CD14-positive monocyte (primary cell): ENCODE data around the gene LBHD2. TPM values are rescaled to one million over a fixed set of nuclear protein-coding genes. Genes with fewer than 3 reads are reported as not detected.

Experiments used
- DNase-seq, 3 donors: peaks; one replicate each; pipeline ENCODE4 v3.0.0-alpha.2; 2011 to 2022
- H2AFZ ChIP-seq: 2 replicates; pipeline ENCODE4 v1.6.0; 2012; ENCODE audit warnings: mild to moderate bottlenecking, low read depth, low read length, inconsistent platforms; ENCODE audit not compliant: insufficient read depth, poor library complexity, severe bottlenecking
- H3K27ac ChIP-seq, 2 donors: 1 replicate in 1 of 2; 2 replicates in 1 of 2; pipeline ENCODE4 v1.5.1; 2012 to 2013; ENCODE audit warnings: low read length in 2 of 2, control low read depth in 1 of 2, inconsistent platforms in 1 of 2, low read depth in 1 of 2, mild to moderate bottlenecking in 1 of 2
- H3K27me3 ChIP-seq, 2 donors: one replicate each; pipeline versions ENCODE4 v1.6.0 to v1.6.1; 2011 to 2013; ENCODE audit warnings: low read length in 2 of 2; ENCODE audit not compliant: control insufficient read depth in 2 of 2, insufficient read depth in 2 of 2
- H3K36me3 ChIP-seq, 2 donors: replicated peaks in 1 of 2; 1 replicate in 1 of 2; 2 replicates in 1 of 2; pipeline versions ENCODE4 v1.5.1 to v1.6.1; 2012 to 2013; ENCODE audit warnings: low read length in 2 of 2, control low read depth in 1 of 2, inconsistent platforms in 1 of 2, mild to moderate bottlenecking in 1 of 2; ENCODE audit not compliant: insufficient read depth in 2 of 2, control insufficient read depth in 1 of 2
- H3K4me1 ChIP-seq, 2 donors: 1 replicate in 1 of 2; 2 replicates in 1 of 2; pipeline versions ENCODE4 v1.5.1 to v1.6.1; 2012 to 2013; ENCODE audit warnings: low read length in 2 of 2, control low read depth in 1 of 2, inconsistent platforms in 1 of 2, mild to moderate bottlenecking in 1 of 2, moderate library complexity in 1 of 2; ENCODE audit not compliant: insufficient read depth in 2 of 2, control insufficient read depth in 1 of 2
- H3K4me2 ChIP-seq: replicated peaks from 2 replicates; pipeline ENCODE3; 2012; ENCODE audit warnings: low read length, moderate library complexity, mild to moderate bottlenecking; ENCODE audit not compliant: poor library complexity, severe bottlenecking; ENCODE audit errors: extremely low read depth
- H3K4me3 ChIP-seq, 3 experiments: fragments of 200-600 bp in 1 of 3; sonication (generic) in 1 of 3; replicated peaks in 1 of 3; 1 replicate in 2 of 3; 2 replicates in 1 of 3; pipeline ENCODE4 v1.5.1; 2011 to 2013; ENCODE audit warnings: low read length in 3 of 3, mild to moderate bottlenecking in 3 of 3, control low read depth in 2 of 3, low read depth in 2 of 3, inconsistent platforms in 1 of 3, moderate library complexity in 1 of 3
- H3K79me2 ChIP-seq: 2 replicates; pipeline ENCODE4 v1.6.0; 2012; ENCODE audit warnings: mild to moderate bottlenecking, control low read depth, inconsistent platforms, low read length, moderate library complexity; ENCODE audit not compliant: insufficient read depth
- H3K9ac ChIP-seq: 2 replicates; pipeline ENCODE4 v1.6.0; 2017; ENCODE audit warnings: low read length, mild to moderate bottlenecking; ENCODE audit not compliant: insufficient read depth, poor library complexity, severe bottlenecking
- H3K9me3 ChIP-seq, 2 donors: replicated peaks in 1 of 2; 1 replicate in 1 of 2; 2 replicates in 1 of 2; pipeline versions ENCODE4 v1.5.1 to v1.6.1; 2012 to 2013; ENCODE audit warnings: low read length in 2 of 2, control low read depth in 1 of 2; ENCODE audit not compliant: control insufficient read depth in 1 of 2, insufficient read depth in 1 of 2
- H4K20me1 ChIP-seq: 2 replicates; pipeline ENCODE4 v1.6.0; 2012; ENCODE audit warnings: mild to moderate bottlenecking, low read length, control low read depth, moderate library complexity; ENCODE audit not compliant: insufficient read depth
- H3K27ac Mint-ChIP-seq, 7 donors: one replicate each; pipeline ENCODE4 v1.8.0; 2020; ENCODE audit warnings: mild to moderate bottlenecking in 7 of 7, mixed read lengths in 7 of 7, moderate library complexity in 6 of 7, inconsistent platforms in 2 of 7
- H3K27me3 Mint-ChIP-seq, 3 donors: one replicate each; pipeline ENCODE4 v1.8.0; 2021 to 2022; ENCODE audit warnings: low read depth in 3 of 3, mild to moderate bottlenecking in 3 of 3, mixed read lengths in 3 of 3, moderate library complexity in 3 of 3, inconsistent platforms in 1 of 3
- H3K36me3 Mint-ChIP-seq, 2 donors: one replicate each; pipeline ENCODE4 v1.8.0; 2020; ENCODE audit warnings: mixed read lengths in 2 of 2, inconsistent platforms in 1 of 2, mild to moderate bottlenecking in 1 of 2
- H3K4me1 Mint-ChIP-seq: one replicate; pipeline ENCODE4 v1.8.0; 2020; ENCODE audit warnings: mild to moderate bottlenecking, mixed read lengths
- H3K4me3 Mint-ChIP-seq, 2 donors: one replicate each; pipeline ENCODE4 v1.8.0; 2020; ENCODE audit warnings: mild to moderate bottlenecking in 2 of 2, mixed read lengths in 2 of 2, moderate library complexity in 1 of 2
- H3K9me3 Mint-ChIP-seq, 7 donors: one replicate each; pipeline ENCODE4 v1.8.0; 2020 to 2022; ENCODE audit warnings: mixed read lengths in 7 of 7, mild to moderate bottlenecking in 6 of 7, moderate library complexity in 6 of 7, inconsistent platforms in 2 of 7
- CTCF ChIP-seq: fragments of 200-600 bp; IDR thresholded peaks from one replicate; pipeline ENCODE4 v1.8.0; 2022; ENCODE audit warnings: antibody characterized with exemption, mild to moderate bottlenecking
- WGBS: methylation state at CpG from one replicate; pipeline ENCODE4 v1.1.5; 2013; ENCODE audit warnings: missing lambda C conversion rate; ENCODE audit not compliant: insufficient coverage; 5-methylcytosine and 5-hydroxymethylcytosine counted together
- intact Hi-C, 2 donors: fragments of 100-400 bp; cut with micrococcal nuclease; formaldehyde crosslinking; loops; one replicate each; pipeline versions ENCODE4 v1.15.0 to v1.15.1; 2023
- polyA plus RNA-seq, 3 donors: library from polyadenylated mRNA; depleted of rRNA in 1 of 3; unstranded in 2 of 3; stranded (reverse) in 1 of 3; fragments of 300-500 nt in 2 of 3; fragments of >200 nt in 1 of 3; fragmentation: Illumina TruSeq in 2 of 3; gene quantifications; 1 replicate in 2 of 3; 2 replicates in 1 of 3; pipeline ENCODE4 v1.2.3, GENCODE V29; 2012 to 2021

LBHD2 gene
- polyA plus RNA-seq, 3 donors, result not detected

- Histone ChIP-seq H3K27me3 (no peaks in the 10 kb centered on the region), H3K9ac (no peak overlapping the region), H3K27ac (no peak overlapping the region), H2AFZ (no peak overlapping the region), H4K20me1 (peaks cover 97% of the 10 kb centered on the region), H3K4me3 (no peak overlapping the region), H3K9me3 (no peaks in the 10 kb centered on the region), H3K79me2 (peaks cover 62% of the 10 kb centered on the region), H3K4me2 (no peak overlapping the region), H3K4me1 (peaks cover 25 to 48% of the 10 kb centered on the region in 2 donors), H3K36me3 (peaks cover 92 to 95% of the 10 kb centered on the region in 2 donors)
- Mint-ChIP-seq H3K27me3 (peaks cover 0 to 1% (median 0%) of the 10 kb centered on the region in 3 donors), H3K4me1 (peaks cover 32% of the 10 kb centered on the region), H3K36me3 (peaks cover 87 to 96% of the 10 kb centered on the region in 2 donors), H3K4me3 (no peak overlapping the region), H3K9me3 (no peaks in the 10 kb centered on the region), H3K27ac (peak overlapping the region in 2 of 7 donors; percentile 10 to 74)
- DNase-seq, result no peak
- 93% methylated on average over 22 of the region's 26 CpGs for WGBS
- intact Hi-C loops, result no loop called here
- no peak for TF ChIP-seq CTCF
Measured at GRCh38 chr14:103130017-103130764, 46.2 kb downstream of the LBHD2 start.

GRCh38 chr14:103130965-103131364 is 47.0 kb downstream of the LBHD2 start:
- no peaks in the 10 kb centered on the region for H3K27me3 ChIP-seq
- H3K36me3 Mint-ChIP-seq, result peaks cover 88 to 96% of the 10 kb centered on the region in 2 donors
- no peaks in the 10 kb centered on the region for H3K9me3 Mint-ChIP-seq
- no peak overlapping the region for H3K4me2 ChIP-seq
- H3K27me3 Mint-ChIP-seq, result peaks cover 0 to 1% (median 0%) of the 10 kb centered on the region in 3 donors
- peak overlapping the region in 2 of 7 donors; percentile 27 to 74 for H3K27ac Mint-ChIP-seq
- no peak overlapping the region for H3K9ac ChIP-seq
- peaks cover 97% of the 10 kb centered on the region for H4K20me1 ChIP-seq
- no peak for TF ChIP-seq CTCF
- H3K36me3 ChIP-seq, result peaks cover 94 to 95% of the 10 kb centered on the region in 2 donors
- no peak overlapping the region for H2AFZ ChIP-seq
- WGBS, result 81% methylated on average over 5 of the region's 8 CpGs
- H3K79me2 ChIP-seq, result peaks cover 55% of the 10 kb centered on the region
- no peak overlapping the region for H3K4me3 ChIP-seq
- peaks cover 17 to 48% of the 10 kb centered on the region in 2 donors for H3K4me1 ChIP-seq
- DNase-seq, result no peak
- peaks cover 28% of the 10 kb centered on the region for H3K4me1 Mint-ChIP-seq
- intact Hi-C loops, result no loop called here
- no peak overlapping the region for H3K4me3 Mint-ChIP-seq
- no peak overlapping the region for H3K27ac ChIP-seq
- H3K9me3 ChIP-seq, result no peaks in the 10 kb centered on the region
